GM23338 (cell line): Measurements from ENCODE around the gene KARS1. TPM values are rescaled to one million over a fixed set of nuclear protein-coding genes. Genes with fewer than 3 reads are reported as not detected.

Experiments
- ATAC-seq: fragments of 200-7000 bp; cut with Tn5 transposase; 3 replicates; pipeline ENCODE4 v1.9.1; 2020
- DNase-seq: peaks from one replicate; pipeline ENCODE4 v3.0.0-alpha.2; 2015; ENCODE audit warnings: low spot score
- H2AFZ ChIP-seq: fragments of 200-600 bp; sonication (generic); 2 replicates; pipeline ENCODE4 v1.8.0; 2016; ENCODE audit warnings: antibody characterized with exemption, mild to moderate bottlenecking, moderate library complexity
- H3F3A ChIP-seq: fragments of 200-600 bp; sonication (generic); replicated peaks from 2 replicates; pipeline ENCODE4 v1.8.0; 2017; ENCODE audit warnings: antibody characterized with exemption, mixed run types, low read depth
- H3K27ac ChIP-seq: fragments of 200-600 bp; sonication (generic); 2 replicates; pipeline ENCODE4 v1.6.1; 2016; ENCODE audit warnings: low read depth
- H3K27me3 ChIP-seq: fragments of 200-600 bp; sonication (generic); 2 replicates; pipeline ENCODE4 v1.8.0; 2016; ENCODE audit warnings: mild to moderate bottlenecking, mixed run types, moderate library complexity; ENCODE audit not compliant: insufficient read depth
- H3K36me3 ChIP-seq: fragments of 200-600 bp; sonication (generic); 2 replicates; pipeline ENCODE4 v1.8.0; 2016; ENCODE audit warnings: mild to moderate bottlenecking; ENCODE audit not compliant: insufficient read depth
- H3K4me1 ChIP-seq: fragments of 200-600 bp; sonication (generic); 2 replicates; pipeline ENCODE4 v1.8.0; 2016; ENCODE audit warnings: mild to moderate bottlenecking, moderate library complexity; ENCODE audit not compliant: insufficient read depth
- H3K4me2 ChIP-seq: fragments of 200-600 bp; sonication (generic); 2 replicates; pipeline ENCODE4 v1.7.1; 2017; ENCODE audit warnings: mixed run types
- H3K4me3 ChIP-seq: fragments of 200-600 bp; sonication (generic); 2 replicates; pipeline ENCODE4 v1.6.1; 2016; ENCODE audit warnings: mixed run types
- H3K79me2 ChIP-seq: fragments of 200-600 bp; sonication (generic); replicated peaks from 2 replicates; pipeline ENCODE4 v1.8.0; 2017; ENCODE audit warnings: mild to moderate bottlenecking; ENCODE audit not compliant: insufficient read depth
- H3K9me2 ChIP-seq: fragments of 200-600 bp; sonication (generic); 2 replicates; pipeline ENCODE4 v1.8.0; 2017; ENCODE audit not compliant: insufficient read depth
- H4K20me1 ChIP-seq: fragments of 200-600 bp; sonication (generic); replicated peaks from 2 replicates; pipeline ENCODE4 v1.8.0; 2017; ENCODE audit warnings: mild to moderate bottlenecking; ENCODE audit not compliant: insufficient read depth
- H3K27ac Mint-ChIP-seq: 2 replicates; pipeline ENCODE4 v1.8.0; 2020; ENCODE audit warnings: inconsistent platforms, mild to moderate bottlenecking, moderate library complexity, mixed read lengths
- H3K27me3 Mint-ChIP-seq: 3 replicates; pipeline ENCODE4 v1.8.0; 2022; ENCODE audit warnings: low read depth, mild to moderate bottlenecking, moderate library complexity, mixed read lengths, inconsistent platforms; ENCODE audit not compliant: insufficient read depth, poor library complexity
- H3K36me3 Mint-ChIP-seq: 3 replicates; pipeline ENCODE4 v1.8.0; 2021; ENCODE audit warnings: low read depth, mild to moderate bottlenecking, inconsistent platforms, moderate library complexity, mixed read lengths
- H3K4me1 Mint-ChIP-seq: 3 replicates; pipeline ENCODE4 v1.8.0; 2020; ENCODE audit warnings: mild to moderate bottlenecking, inconsistent platforms, mixed read lengths
- H3K4me3 Mint-ChIP-seq: 3 replicates; pipeline ENCODE4 v1.8.0; 2021; ENCODE audit warnings: moderate library complexity, mild to moderate bottlenecking, inconsistent platforms, mixed read lengths
- H3K9me3 Mint-ChIP-seq: 3 replicates; pipeline ENCODE4 v1.8.0; 2020; ENCODE audit warnings: moderate library complexity, mild to moderate bottlenecking, inconsistent platforms, mixed read lengths
- CREB1 ChIP-seq: fragments of 250-450 bp; sonication (Bioruptor Pico); IDR thresholded peaks from 2 replicates; pipeline ENCODE4 v1.5.0; 2020; ENCODE audit warnings: low read depth, mild to moderate bottlenecking, moderate library complexity
- EZH2 ChIP-seq: fragments of 200-600 bp; sonication (generic); IDR thresholded peaks from one replicate; pipeline ENCODE4 v1.8.0; 2017; ENCODE audit warnings: antibody characterized with exemption, mild to moderate bottlenecking, low read depth; ENCODE audit not compliant: unreplicated experiment
- EZH2phosphoT487 ChIP-seq: fragments of 200-600 bp; sonication (generic); IDR thresholded peaks from one replicate; pipeline ENCODE4 v1.8.1; 2018; ENCODE audit warnings: antibody characterized with exemption; ENCODE audit not compliant: unreplicated experiment
- JUNB ChIP-seq: IDR thresholded peaks from one replicate; pipeline ENCODE4 v1.6.1; 2016; ENCODE audit warnings: antibody characterized with exemption; ENCODE audit not compliant: unreplicated experiment
- NANOG ChIP-seq: IDR thresholded peaks from 2 replicates; pipeline ENCODE4 v1.6.1; 2016; ENCODE audit warnings: antibody characterized with exemption, borderline replicate concordance
- POLR2AphosphoS5 ChIP-seq: IDR thresholded peaks from 2 replicates; pipeline ENCODE4 v1.6.1; 2016; ENCODE audit warnings: antibody characterized with exemption, low read depth
- STAT1 ChIP-seq: IDR thresholded peaks from one replicate; pipeline ENCODE4 v1.6.1; 2016; ENCODE audit warnings: antibody characterized with exemption; ENCODE audit not compliant: unreplicated experiment
- ZNF114 ChIP-seq: fragments of 250-450 bp; sonication (Bioruptor Pico); IDR thresholded peaks from 2 replicates; pipeline ENCODE4 v1.5.0; 2020; ENCODE audit warnings: mild to moderate bottlenecking, moderate library complexity
- ZNF331 ChIP-seq: fragments of 250-450 bp; sonication (Bioruptor Pico); IDR thresholded peaks from 2 replicates; pipeline ENCODE4 v1.5.0; 2020; ENCODE audit warnings: low read depth, mild to moderate bottlenecking, moderate library complexity
- polyA plus RNA-seq: library from polyadenylated mRNA; unstranded; fragments of >200 nt; fragmentation: Nextera tagmentation; extraction: Ambion mirVana; gene quantifications from 2 replicates; pipeline ENCODE4 v1.2.1, GENCODE V29; 2016
- total RNA-seq: library from RNA; depleted of rRNA; stranded (reverse); fragments of >200 nt; shearing (Covaris generic); gene quantifications from 2 replicates; pipeline ENCODE4 v1.2.3, GENCODE V29; 2014
- TF ChIP-seq, protein P1 (sequence below): fragments of 250-450 bp; sonication (Bioruptor Pico); IDR thresholded peaks from 2 replicates; pipeline ENCODE4 v1.5.0; 2020; ENCODE audit warnings: mild to moderate bottlenecking, moderate library complexity
- TF ChIP-seq, protein P2 (sequence below): IDR thresholded peaks from one replicate; pipeline ENCODE4 v1.6.1; 2018; ENCODE audit warnings: antibody characterized with exemption; ENCODE audit not compliant: unreplicated experiment
- TF ChIP-seq, protein P3 (sequence below): IDR thresholded peaks from 2 replicates; pipeline ENCODE4 v1.6.1; 2016; ENCODE audit warnings: antibody characterized with exemption
- TF ChIP-seq, protein P4 (sequence below), 2 experiments: fragments of 200-600 bp in 1 of 2; sonication (generic) in 1 of 2; conservative IDR thresholded peaks; 2 replicates each; pipeline versions ENCODE4 v1.5.1 to v1.6.1; 2016 to 2017; ENCODE audit warnings: antibody characterized with exemption in 2 of 2, low read depth in 2 of 2, mild to moderate bottlenecking in 2 of 2, moderate library complexity in 1 of 2

KARS1 gene
- total and polyA plus RNA-seq, 2 experiments from 2014 or later, result 220 to 229 TPM

DNA sequence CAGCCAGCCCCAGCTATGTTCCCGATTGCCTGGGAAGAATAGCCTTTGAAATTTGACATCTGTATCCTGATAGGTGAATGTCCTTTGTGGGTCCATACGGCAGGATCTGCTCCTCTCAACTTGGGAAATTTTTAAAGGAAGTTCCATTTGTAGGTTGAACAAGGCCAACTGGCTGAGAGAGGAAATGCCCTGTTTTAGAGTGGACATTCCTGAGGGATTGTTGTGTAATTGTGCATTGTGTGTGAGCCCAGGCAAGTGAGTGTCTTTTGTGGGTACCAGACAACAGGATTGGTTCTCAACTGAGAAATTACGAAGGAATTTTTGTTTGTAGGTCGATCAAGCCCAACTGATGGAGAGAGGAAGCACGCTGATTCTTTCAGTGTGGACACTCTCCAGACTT lies 31.9 kb upstream of the KARS1 start:
- TF ChIP-seq STAT1 (no peak), CREB1 (CRISPR knock-in tag) (no peak), ZNF331 (no peak), JUNB (no peak), EZH2phosphoT487 (no peak), ZNF114 (CRISPR knock-in tag) (no peak), EZH2 (no peak), NANOG (no peak), POLR2AphosphoS5 (no peak)
- TF ChIP-seq, protein P1, sequence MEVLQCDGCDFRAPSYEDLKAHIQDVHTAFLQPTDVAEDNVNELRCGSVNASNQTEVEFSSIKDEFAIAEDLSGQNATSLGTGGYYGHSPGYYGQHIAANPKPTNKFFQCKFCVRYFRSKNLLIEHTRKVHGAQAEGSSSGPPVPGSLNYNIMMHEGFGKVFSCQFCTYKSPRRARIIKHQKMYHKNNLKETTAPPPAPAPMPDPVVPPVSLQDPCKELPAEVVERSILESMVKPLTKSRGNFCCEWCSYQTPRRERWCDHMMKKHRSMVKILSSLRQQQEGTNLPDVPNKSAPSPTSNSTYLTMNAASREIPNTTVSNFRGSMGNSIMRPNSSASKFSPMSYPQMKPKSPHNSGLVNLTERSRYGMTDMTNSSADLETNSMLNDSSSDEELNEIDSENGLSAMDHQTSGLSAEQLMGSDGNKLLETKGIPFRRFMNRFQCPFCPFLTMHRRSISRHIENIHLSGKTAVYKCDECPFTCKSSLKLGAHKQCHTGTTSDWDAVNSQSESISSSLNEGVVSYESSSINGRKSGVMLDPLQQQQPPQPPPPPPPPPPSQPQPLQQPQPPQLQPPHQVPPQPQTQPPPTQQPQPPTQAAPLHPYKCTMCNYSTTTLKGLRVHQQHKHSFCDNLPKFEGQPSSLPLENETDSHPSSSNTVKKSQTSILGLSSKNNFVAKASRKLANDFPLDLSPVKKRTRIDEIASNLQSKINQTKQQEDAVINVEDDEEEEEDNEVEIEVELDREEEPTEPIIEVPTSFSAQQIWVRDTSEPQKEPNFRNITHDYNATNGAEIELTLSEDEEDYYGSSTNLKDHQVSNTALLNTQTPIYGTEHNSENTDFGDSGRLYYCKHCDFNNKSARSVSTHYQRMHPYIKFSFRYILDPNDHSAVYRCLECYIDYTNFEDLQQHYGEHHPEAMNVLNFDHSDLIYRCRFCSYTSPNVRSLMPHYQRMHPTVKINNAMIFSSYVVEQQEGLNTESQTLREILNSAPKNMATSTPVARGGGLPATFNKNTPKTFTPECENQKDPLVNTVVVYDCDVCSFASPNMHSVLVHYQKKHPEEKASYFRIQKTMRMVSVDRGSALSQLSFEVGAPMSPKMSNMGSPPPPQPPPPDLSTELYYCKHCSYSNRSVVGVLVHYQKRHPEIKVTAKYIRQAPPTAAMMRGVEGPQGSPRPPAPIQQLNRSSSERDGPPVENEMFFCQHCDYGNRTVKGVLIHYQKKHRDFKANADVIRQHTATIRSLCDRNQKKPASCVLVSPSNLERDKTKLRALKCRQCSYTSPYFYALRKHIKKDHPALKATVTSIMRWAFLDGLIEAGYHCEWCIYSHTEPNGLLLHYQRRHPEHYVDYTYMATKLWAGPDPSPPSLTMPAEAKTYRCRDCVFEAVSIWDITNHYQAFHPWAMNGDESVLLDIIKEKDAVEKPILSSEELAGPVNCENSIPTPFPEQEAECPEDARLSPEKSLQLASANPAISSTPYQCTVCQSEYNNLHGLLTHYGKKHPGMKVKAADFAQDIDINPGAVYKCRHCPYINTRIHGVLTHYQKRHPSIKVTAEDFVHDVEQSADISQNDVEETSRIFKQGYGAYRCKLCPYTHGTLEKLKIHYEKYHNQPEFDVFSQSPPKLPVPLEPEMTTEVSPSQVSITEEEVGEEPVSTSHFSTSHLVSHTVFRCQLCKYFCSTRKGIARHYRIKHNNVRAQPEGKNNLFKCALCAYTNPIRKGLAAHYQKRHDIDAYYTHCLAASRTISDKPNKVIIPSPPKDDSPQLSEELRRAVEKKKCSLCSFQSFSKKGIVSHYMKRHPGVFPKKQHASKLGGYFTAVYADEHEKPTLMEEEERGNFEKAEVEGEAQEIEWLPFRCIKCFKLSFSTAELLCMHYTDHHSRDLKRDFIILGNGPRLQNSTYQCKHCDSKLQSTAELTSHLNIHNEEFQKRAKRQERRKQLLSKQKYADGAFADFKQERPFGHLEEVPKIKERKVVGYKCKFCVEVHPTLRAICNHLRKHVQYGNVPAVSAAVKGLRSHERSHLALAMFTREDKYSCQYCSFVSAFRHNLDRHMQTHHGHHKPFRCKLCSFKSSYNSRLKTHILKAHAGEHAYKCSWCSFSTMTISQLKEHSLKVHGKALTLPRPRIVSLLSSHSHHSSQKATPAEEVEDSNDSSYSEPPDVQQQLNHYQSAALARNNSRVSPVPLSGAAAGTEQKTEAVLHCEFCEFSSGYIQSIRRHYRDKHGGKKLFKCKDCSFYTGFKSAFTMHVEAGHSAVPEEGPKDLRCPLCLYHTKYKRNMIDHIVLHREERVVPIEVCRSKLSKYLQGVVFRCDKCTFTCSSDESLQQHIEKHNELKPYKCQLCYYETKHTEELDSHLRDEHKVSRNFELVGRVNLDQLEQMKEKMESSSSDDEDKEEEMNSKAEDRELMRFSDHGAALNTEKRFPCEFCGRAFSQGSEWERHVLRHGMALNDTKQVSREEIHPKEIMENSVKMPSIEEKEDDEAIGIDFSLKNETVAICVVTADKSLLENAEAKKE (CRISPR knock-in tag), result no peak
- TF ChIP-seq, protein P2, sequence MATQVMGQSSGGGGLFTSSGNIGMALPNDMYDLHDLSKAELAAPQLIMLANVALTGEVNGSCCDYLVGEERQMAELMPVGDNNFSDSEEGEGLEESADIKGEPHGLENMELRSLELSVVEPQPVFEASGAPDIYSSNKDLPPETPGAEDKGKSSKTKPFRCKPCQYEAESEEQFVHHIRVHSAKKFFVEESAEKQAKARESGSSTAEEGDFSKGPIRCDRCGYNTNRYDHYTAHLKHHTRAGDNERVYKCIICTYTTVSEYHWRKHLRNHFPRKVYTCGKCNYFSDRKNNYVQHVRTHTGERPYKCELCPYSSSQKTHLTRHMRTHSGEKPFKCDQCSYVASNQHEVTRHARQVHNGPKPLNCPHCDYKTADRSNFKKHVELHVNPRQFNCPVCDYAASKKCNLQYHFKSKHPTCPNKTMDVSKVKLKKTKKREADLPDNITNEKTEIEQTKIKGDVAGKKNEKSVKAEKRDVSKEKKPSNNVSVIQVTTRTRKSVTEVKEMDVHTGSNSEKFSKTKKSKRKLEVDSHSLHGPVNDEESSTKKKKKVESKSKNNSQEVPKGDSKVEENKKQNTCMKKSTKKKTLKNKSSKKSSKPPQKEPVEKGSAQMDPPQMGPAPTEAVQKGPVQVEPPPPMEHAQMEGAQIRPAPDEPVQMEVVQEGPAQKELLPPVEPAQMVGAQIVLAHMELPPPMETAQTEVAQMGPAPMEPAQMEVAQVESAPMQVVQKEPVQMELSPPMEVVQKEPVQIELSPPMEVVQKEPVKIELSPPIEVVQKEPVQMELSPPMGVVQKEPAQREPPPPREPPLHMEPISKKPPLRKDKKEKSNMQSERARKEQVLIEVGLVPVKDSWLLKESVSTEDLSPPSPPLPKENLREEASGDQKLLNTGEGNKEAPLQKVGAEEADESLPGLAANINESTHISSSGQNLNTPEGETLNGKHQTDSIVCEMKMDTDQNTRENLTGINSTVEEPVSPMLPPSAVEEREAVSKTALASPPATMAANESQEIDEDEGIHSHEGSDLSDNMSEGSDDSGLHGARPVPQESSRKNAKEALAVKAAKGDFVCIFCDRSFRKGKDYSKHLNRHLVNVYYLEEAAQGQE, result no peak
- TF ChIP-seq, protein P3, sequence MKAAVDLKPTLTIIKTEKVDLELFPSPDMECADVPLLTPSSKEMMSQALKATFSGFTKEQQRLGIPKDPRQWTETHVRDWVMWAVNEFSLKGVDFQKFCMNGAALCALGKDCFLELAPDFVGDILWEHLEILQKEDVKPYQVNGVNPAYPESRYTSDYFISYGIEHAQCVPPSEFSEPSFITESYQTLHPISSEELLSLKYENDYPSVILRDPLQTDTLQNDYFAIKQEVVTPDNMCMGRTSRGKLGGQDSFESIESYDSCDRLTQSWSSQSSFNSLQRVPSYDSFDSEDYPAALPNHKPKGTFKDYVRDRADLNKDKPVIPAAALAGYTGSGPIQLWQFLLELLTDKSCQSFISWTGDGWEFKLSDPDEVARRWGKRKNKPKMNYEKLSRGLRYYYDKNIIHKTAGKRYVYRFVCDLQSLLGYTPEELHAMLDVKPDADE, result no peak
- TF ChIP-seq, protein P4, sequence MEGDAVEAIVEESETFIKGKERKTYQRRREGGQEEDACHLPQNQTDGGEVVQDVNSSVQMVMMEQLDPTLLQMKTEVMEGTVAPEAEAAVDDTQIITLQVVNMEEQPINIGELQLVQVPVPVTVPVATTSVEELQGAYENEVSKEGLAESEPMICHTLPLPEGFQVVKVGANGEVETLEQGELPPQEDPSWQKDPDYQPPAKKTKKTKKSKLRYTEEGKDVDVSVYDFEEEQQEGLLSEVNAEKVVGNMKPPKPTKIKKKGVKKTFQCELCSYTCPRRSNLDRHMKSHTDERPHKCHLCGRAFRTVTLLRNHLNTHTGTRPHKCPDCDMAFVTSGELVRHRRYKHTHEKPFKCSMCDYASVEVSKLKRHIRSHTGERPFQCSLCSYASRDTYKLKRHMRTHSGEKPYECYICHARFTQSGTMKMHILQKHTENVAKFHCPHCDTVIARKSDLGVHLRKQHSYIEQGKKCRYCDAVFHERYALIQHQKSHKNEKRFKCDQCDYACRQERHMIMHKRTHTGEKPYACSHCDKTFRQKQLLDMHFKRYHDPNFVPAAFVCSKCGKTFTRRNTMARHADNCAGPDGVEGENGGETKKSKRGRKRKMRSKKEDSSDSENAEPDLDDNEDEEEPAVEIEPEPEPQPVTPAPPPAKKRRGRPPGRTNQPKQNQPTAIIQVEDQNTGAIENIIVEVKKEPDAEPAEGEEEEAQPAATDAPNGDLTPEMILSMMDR (conservative IDR thresholded peaks at IDR 0.05; ENCODE audit: low read depth in 2 of 2), result no peak
- Histone ChIP-seq H3F3A (no peaks in the 10 kb centered on the region), H3K4me2 (no peak overlapping the region), H3K36me3 (no peaks in the 10 kb centered on the region), H3K27me3 (no peaks in the 10 kb centered on the region), H3K79me2 (no peaks in the 10 kb centered on the region), H3K4me1 (no peaks in the 10 kb centered on the region), H4K20me1 (no peaks in the 10 kb centered on the region), H3K27ac (no peak overlapping the region), H3K4me3 (no peak overlapping the region), H3K9me2 (0 out of 2 replicates have a peak, but pooled peaks cover 3% of the 10 kb centered on the region), H2AFZ (peak overlapping the region; percentile 40; the same call in 1 of the 2 replicates)
- peaks cover 65% of the 10 kb centered on the region for H3K9me3 Mint-ChIP-seq
- H3K27me3 Mint-ChIP-seq, result peaks cover 8% of the 10 kb centered on the region
- no peaks in the 10 kb centered on the region for H3K4me1 Mint-ChIP-seq
- peaks cover 23% of the 10 kb centered on the region for H3K36me3 Mint-ChIP-seq
- no peak overlapping the region for H3K27ac Mint-ChIP-seq
- ATAC-seq (no peak), DNase-seq (no peak)
- H3K4me3 Mint-ChIP-seq, result no peak overlapping the region
